ENCODE measurements around the gene GNA12.
"Not testable (repeated sequence)": the region's sequence is repeated elsewhere in the genome, so short reads cannot be mapped to it uniquely, and the experiment has no call there.

The GNA12 gene

GRCh38 chr7:2858621-2859020, 14.5 kb upstream of the GNA12 start:
- no peak for DNase-seq (ENCODE audit: low read depth in 1 of 2, low spot score in 1 of 2)
- H3K4me3 ChIP-seq (replicated peaks; ENCODE audit: insufficient read depth, low read length), result no peak overlapping the region
- H3K27ac ChIP-seq (replicated peaks), result no peak overlapping the region
- no peak for TF ChIP-seq POLR2AphosphoS5 (IDR thresholded peaks at IDR 0.05; ENCODE audit: low read depth)
- no peak for TF ChIP-seq REST (IDR thresholded peaks at IDR 0.05; ENCODE audit: insufficient replicate concordance, low read depth)
- no peak for TF ChIP-seq GABPA (IDR thresholded peaks at IDR 0.05; ENCODE audit: low read depth)
- TF ChIP-seq CTCF (IDR thresholded peaks at IDR 0.05; ENCODE audit: insufficient read depth, low read length), result no peak
- TF ChIP-seq SPI1 (IDR thresholded peaks at IDR 0.05; ENCODE audit: borderline replicate concordance, low read depth), result no peak
- no peaks in the 10 kb centered on the region for H3K27me3 ChIP-seq (ENCODE audit: insufficient read depth, poor library complexity, severe bottlenecking)

DNA sequence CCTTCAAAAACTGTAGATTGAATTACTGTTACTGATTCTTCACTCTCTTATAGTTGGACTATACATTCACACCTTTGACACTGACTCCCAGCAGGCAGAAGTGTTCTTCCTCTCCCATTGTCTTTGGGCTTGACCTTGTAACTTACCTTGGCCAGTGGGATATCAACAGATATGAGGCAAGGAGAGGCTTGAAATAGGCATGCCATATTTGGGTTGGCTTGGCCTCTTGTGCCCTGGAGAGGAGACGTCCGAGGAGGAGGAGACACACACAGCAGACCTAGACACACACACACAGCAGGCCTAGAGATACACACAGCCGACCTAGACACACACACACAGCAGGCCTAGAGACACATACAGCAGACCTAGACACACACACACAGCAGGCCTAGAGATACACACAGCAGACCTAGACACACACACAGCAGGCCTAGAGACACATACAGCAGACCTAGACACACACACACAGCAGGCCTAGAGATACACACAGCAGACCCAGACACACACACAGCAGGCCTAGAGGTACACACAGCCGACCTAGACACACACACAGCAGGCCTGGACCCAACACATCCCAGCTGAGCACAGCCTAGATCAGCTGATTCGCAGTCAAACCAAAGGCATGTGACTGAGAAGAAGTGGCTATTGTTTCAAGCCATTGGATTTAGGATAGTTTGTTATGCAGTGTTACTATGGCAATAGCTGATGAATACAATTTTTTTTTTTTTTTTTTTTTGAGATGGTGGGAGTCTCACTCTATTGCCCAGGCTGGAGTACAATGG, 12.5 kb upstream of the GNA12 start:
- no peak for DNase-seq (ENCODE audit: low read depth in 1 of 2, low spot score in 1 of 2)
- TF ChIP-seq GABPA (IDR thresholded peaks at IDR 0.05; ENCODE audit: low read depth) (no peak), SPI1 (IDR thresholded peaks at IDR 0.05; ENCODE audit: borderline replicate concordance, low read depth) (no peak), POLR2AphosphoS5 (IDR thresholded peaks at IDR 0.05; ENCODE audit: low read depth) (no peak), REST (IDR thresholded peaks at IDR 0.05; ENCODE audit: insufficient replicate concordance, low read depth) (no peak), CTCF (IDR thresholded peaks at IDR 0.05; ENCODE audit: insufficient read depth, low read length) (no peak)
- Histone ChIP-seq H3K27me3 (ENCODE audit: insufficient read depth, poor library complexity, severe bottlenecking) (no peaks in the 10 kb centered on the region), H3K4me3 (replicated peaks; ENCODE audit: insufficient read depth, low read length) (no peak overlapping the region), H3K27ac (replicated peaks) (no peak overlapping the region)

DNA sequence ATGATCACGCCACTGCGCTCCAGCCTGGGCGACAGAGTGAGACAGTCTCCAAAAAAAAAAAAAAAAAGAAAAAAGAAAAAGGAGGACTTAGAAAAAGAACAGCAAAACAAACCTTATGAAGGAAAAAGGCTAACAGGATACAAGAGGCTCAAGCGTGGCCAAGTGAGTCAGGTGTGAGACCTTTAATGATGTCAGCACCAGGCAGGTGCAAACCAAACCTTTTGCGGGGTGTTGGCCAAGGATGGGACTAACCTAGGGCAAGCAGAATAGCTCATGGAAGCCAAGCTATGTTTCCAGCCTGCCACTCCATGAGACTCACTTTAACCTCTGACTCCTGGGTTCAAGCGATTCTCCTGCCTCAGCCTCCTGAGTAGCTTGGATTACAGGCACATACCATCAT, 11.3 kb upstream of the GNA12 start:
- H3K27ac ChIP-seq (replicated peaks), result no peak overlapping the region
- no peak overlapping the region for H3K4me3 ChIP-seq (replicated peaks; ENCODE audit: insufficient read depth, low read length)
- no peak for TF ChIP-seq GABPA (IDR thresholded peaks at IDR 0.05; ENCODE audit: low read depth)
- no peak for TF ChIP-seq SPI1 (IDR thresholded peaks at IDR 0.05; ENCODE audit: borderline replicate concordance, low read depth)
- TF ChIP-seq CTCF (IDR thresholded peaks at IDR 0.05; ENCODE audit: insufficient read depth, low read length), result no peak
- no peak for TF ChIP-seq REST (IDR thresholded peaks at IDR 0.05; ENCODE audit: insufficient replicate concordance, low read depth)
- TF ChIP-seq POLR2AphosphoS5 (IDR thresholded peaks at IDR 0.05; ENCODE audit: low read depth), result no peak
- DNase-seq (ENCODE audit: low read depth in 1 of 2, low spot score in 1 of 2), result no peak
- H3K27me3 ChIP-seq (ENCODE audit: insufficient read depth, poor library complexity, severe bottlenecking), result no peaks in the 10 kb centered on the region

- H3K27ac ChIP-seq (replicated peaks); H3K4me3 ChIP-seq (replicated peaks; ENCODE audit: insufficient read depth, low read length); DNase-seq (ENCODE audit: low read depth in 1 of 2, low spot score in 1 of 2); H3K27me3 ChIP-seq (ENCODE audit: insufficient read depth, poor library complexity, severe bottlenecking): not testable (repeated sequence)
Observed at GRCh38 chr7:2853552-2853951, 9.4 kb upstream of the GNA12 start.

Measured in HL-60 (cell line).